ENCODE data around the gene INSC. TPM values are rescaled to one million over a fixed set of nuclear protein-coding genes. Genes with fewer than 3 reads are reported as not detected.

Gene INSC
- total RNA-seq, 1 experiment from 2014 or later = not detected

DNA sequence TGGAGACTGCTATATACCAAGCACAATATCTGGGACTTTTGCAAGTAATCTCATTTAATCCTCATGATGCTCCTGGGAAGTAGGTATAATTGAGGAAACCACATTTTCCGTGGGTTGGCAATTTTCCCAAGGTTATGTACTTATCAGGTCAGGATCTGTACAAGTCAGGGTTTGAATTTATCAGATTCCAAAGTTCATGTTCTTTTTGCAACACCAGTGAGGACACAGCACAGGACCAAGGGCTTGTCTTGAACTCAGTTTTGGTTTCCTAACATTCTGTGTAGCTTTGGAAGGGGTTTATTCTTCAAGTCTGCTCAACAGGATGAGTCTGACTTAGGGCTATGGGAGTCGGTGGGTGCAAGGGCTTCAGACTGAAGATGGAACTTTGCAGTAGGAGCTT lies 30.4 kb downstream of the INSC start:
- H3K9me3 ChIP-seq = no peaks in the 10 kb centered on the region
- intact Hi-C loops (cut with micrococcal nuclease; ENCODE audit: unreplicated experiment) = no loop called here
- no peak for DNase-seq
- peaks cover 7% of the 10 kb centered on the region for H3K4me1 Mint-ChIP-seq (ENCODE audit: low read depth, unreplicated experiment)
- no peaks in the 10 kb centered on the region for H3K9me3 Mint-ChIP-seq (ENCODE audit: unreplicated experiment)
- no peaks in the 10 kb centered on the region for H3K27me3 ChIP-seq (replicated peaks; ENCODE audit: control insufficient read depth, insufficient read depth, low read length)
- TF ChIP-seq, protein P1, sequence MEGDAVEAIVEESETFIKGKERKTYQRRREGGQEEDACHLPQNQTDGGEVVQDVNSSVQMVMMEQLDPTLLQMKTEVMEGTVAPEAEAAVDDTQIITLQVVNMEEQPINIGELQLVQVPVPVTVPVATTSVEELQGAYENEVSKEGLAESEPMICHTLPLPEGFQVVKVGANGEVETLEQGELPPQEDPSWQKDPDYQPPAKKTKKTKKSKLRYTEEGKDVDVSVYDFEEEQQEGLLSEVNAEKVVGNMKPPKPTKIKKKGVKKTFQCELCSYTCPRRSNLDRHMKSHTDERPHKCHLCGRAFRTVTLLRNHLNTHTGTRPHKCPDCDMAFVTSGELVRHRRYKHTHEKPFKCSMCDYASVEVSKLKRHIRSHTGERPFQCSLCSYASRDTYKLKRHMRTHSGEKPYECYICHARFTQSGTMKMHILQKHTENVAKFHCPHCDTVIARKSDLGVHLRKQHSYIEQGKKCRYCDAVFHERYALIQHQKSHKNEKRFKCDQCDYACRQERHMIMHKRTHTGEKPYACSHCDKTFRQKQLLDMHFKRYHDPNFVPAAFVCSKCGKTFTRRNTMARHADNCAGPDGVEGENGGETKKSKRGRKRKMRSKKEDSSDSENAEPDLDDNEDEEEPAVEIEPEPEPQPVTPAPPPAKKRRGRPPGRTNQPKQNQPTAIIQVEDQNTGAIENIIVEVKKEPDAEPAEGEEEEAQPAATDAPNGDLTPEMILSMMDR (IDR thresholded peaks at IDR 0.05; ENCODE audit: insufficient read depth in 1 of 2, low read depth in 1 of 2, low read length in 1 of 2, severe bottlenecking in 1 of 2, unreplicated experiment in 1 of 2) = no peak
- H3K27me3 Mint-ChIP-seq (ENCODE audit: insufficient read depth, unreplicated experiment) = peaks cover 4% of the 10 kb centered on the region
- H3K4me3 Mint-ChIP-seq (ENCODE audit: unreplicated experiment) = no peak overlapping the region
- CTCF ChIA-PET = no interaction called here
- H3K36me3 Mint-ChIP-seq (ENCODE audit: insufficient read depth, unreplicated experiment) = no peaks in the 10 kb centered on the region
- no peaks in the 10 kb centered on the region for H3K36me3 ChIP-seq (ENCODE audit: control insufficient read depth, insufficient read depth, low read length)
- POLR2A ChIA-PET = no interaction called here
- BruUV-seq (replicated peaks) = no TSS peak
- H3K27ac Mint-ChIP-seq (ENCODE audit: unreplicated experiment) = no peak overlapping the region
- no peaks in the 10 kb centered on the region for H3K4me1 ChIP-seq
- H3K4me3 ChIP-seq (ENCODE audit: low read depth, low read length) = no peak overlapping the region

DNA sequence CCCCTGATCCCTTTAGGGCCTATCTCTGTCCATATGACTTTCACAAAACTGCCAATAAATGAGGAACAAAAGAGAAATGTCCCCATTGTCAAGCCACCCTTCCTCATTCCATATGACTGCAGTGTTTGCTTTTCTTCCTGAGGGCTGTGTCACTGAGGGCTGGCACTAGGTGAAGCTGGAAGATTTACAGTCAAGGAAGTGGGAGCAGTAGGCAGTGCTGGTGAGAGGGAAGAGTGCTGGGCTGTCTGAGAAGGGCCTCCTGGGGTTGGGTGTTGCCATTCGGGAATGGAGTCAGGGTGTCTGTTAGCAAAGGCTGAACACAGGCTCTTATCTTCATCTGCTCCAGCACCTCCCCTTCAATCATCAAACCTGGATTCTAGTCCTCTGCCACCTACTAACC lies 30.9 kb downstream of the INSC start:
- DNase-seq = no peak
- BruUV-seq (replicated peaks) = no TSS peak

DNA sequence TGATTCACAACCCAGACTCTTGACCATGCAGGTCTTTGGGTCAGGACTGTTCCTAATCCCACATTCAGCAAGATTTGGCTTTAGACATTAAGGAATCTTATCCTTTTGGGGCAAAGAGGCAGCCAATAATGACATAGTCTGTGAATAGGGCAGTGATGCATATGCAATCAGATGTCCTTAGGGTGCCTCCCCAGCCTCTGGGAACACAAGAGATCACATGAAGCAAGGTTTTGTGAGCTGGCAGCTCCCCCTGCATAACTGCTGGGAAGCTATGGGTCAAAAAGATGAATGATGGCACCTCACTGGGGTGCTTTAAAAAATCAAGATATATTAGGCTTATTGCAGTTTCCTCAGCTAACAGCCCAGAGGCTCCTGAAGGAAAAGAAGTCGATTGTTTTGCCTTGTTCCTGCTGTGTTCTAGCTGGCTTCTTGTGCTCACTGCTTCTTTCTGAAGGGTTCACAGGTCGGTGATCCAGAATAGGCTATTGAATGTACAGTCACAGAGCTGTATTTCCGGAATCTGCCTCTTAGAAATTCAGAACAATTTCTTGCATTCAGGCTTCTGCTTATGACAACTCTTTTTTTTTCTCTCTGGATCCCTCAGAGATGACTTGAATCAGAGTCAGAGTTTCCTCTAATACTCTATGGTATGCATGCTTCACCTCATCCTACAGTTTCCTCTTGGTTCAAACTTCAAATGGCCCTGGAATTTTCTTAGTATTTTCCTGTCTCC lies 31.7 kb downstream of the INSC start:
- Histone ChIP-seq H3K4me3 (ENCODE audit: low read depth, low read length) (no peak overlapping the region), H3K9me3 (no peaks in the 10 kb centered on the region), H3K27me3 (replicated peaks; ENCODE audit: control insufficient read depth, insufficient read depth, low read length) (no peaks in the 10 kb centered on the region), H3K36me3 (ENCODE audit: control insufficient read depth, insufficient read depth, low read length) (no peaks in the 10 kb centered on the region), H3K4me1 (no peaks in the 10 kb centered on the region)
- Mint-ChIP-seq H3K27ac (ENCODE audit: unreplicated experiment) (no peak overlapping the region), H3K27me3 (ENCODE audit: insufficient read depth, unreplicated experiment) (peaks cover 4% of the 10 kb centered on the region), H3K4me1 (ENCODE audit: low read depth, unreplicated experiment) (peaks cover 7% of the 10 kb centered on the region), H3K36me3 (ENCODE audit: insufficient read depth, unreplicated experiment) (no peaks in the 10 kb centered on the region), H3K4me3 (ENCODE audit: unreplicated experiment) (no peak overlapping the region), H3K9me3 (ENCODE audit: unreplicated experiment) (no peaks in the 10 kb centered on the region)
- TF ChIP-seq, protein P1 (IDR thresholded peaks at IDR 0.05; ENCODE audit: insufficient read depth in 1 of 2, low read depth in 1 of 2, low read length in 1 of 2, severe bottlenecking in 1 of 2, unreplicated experiment in 1 of 2) = no peak
- ChIA-PET POLR2A (no interaction called here), CTCF (no interaction called here)
- intact Hi-C loops (cut with micrococcal nuclease; ENCODE audit: unreplicated experiment) = no loop called here
- DNase-seq = no peak
- BruUV-seq (replicated peaks) = no TSS peak

More for the DNA sequence above, 30.9 kb downstream of the INSC start:
- no peaks in the 10 kb centered on the region for H3K36me3 ChIP-seq (ENCODE audit: control insufficient read depth, insufficient read depth, low read length)
- ChIA-PET CTCF (no interaction called here), POLR2A (no interaction called here)
- H3K27ac Mint-ChIP-seq (ENCODE audit: unreplicated experiment) = no peak overlapping the region
- H3K36me3 Mint-ChIP-seq (ENCODE audit: insufficient read depth, unreplicated experiment) = no peaks in the 10 kb centered on the region
- H3K9me3 ChIP-seq = no peaks in the 10 kb centered on the region
- peaks cover 4% of the 10 kb centered on the region for H3K27me3 Mint-ChIP-seq (ENCODE audit: insufficient read depth, unreplicated experiment)
- peaks cover 7% of the 10 kb centered on the region for H3K4me1 Mint-ChIP-seq (ENCODE audit: low read depth, unreplicated experiment)
- H3K4me3 Mint-ChIP-seq (ENCODE audit: unreplicated experiment) = no peak overlapping the region
- TF ChIP-seq, protein P1 (IDR thresholded peaks at IDR 0.05; ENCODE audit: insufficient read depth in 1 of 2, low read depth in 1 of 2, low read length in 1 of 2, severe bottlenecking in 1 of 2, unreplicated experiment in 1 of 2) = no peak
- H3K4me1 ChIP-seq = no peaks in the 10 kb centered on the region
- no peak overlapping the region for H3K4me3 ChIP-seq (ENCODE audit: low read depth, low read length)
- no peaks in the 10 kb centered on the region for H3K9me3 Mint-ChIP-seq (ENCODE audit: unreplicated experiment)
- intact Hi-C loops (cut with micrococcal nuclease; ENCODE audit: unreplicated experiment) = no loop called here
- H3K27me3 ChIP-seq (replicated peaks; ENCODE audit: control insufficient read depth, insufficient read depth, low read length) = no peaks in the 10 kb centered on the region
